H1 (cell line): ENCODE results near the gene ALDH4A1. TPM values are rescaled to one million over a fixed set of nuclear protein-coding genes. Genes with fewer than 3 reads are reported as not detected.

Experiments used
- CTCF ChIA-PET: fragments of 300-600 bp; sonication (Branson Sonifier 250); formaldehyde crosslinking; loops from one replicate; lab custom pipeline; 2021; ENCODE audit not compliant: partially characterized antibody; lab: Charles Lee
- POLR2A ChIA-PET: fragments of 300-600 bp; sonication (Branson Sonifier 250); formaldehyde crosslinking; loops from one replicate; lab custom pipeline; 2021; ENCODE audit warnings: inconsistent platforms; ENCODE audit not compliant: partially characterized antibody; lab: Charles Lee
- DNase-seq, 2 experiments: peaks; one replicate each; pipeline versions ENCODE4 v3.0.0 to v3.0.0-alpha.2; 2010 to 2022; ENCODE audit warnings: low spot score in 2 of 2, low read depth in 1 of 2, mixed read lengths in 1 of 2
- FAIRE-seq: peaks from 2 replicates; lab custom pipeline; 2011; peaks lifted over from hg19 to GRCh38; lab: Jason Lieb, UNC
- H2AFZ ChIP-seq: 2 replicates; pipeline ENCODE4 v1.8.1; 2012; ENCODE audit warnings: low read length, inconsistent platforms
- H2AK5ac ChIP-seq: 2 replicates; pipeline ENCODE4 v1.6.1; 2013; ENCODE audit warnings: low read depth, low read length
- H2BK120ac ChIP-seq: replicated peaks from 2 replicates; pipeline ENCODE3; 2013; ENCODE audit warnings: low read depth, low read length, inconsistent platforms
- H2BK12ac ChIP-seq: 2 replicates; pipeline ENCODE4 v1.6.1; 2013; ENCODE audit warnings: low read depth, low read length
- H2BK15ac ChIP-seq: 2 replicates; pipeline ENCODE4 v1.6.1; 2013; ENCODE audit warnings: low read length
- H2BK20ac ChIP-seq: 2 replicates; pipeline ENCODE4 v1.6.1; 2013; ENCODE audit warnings: low read length
- H2BK5ac ChIP-seq: 2 replicates; pipeline ENCODE4 v1.6.1; 2013; ENCODE audit warnings: low read depth, low read length
- H3K14ac ChIP-seq: 2 replicates; pipeline ENCODE4 v1.6.1; 2013; ENCODE audit warnings: inconsistent platforms; ENCODE audit not compliant: insufficient read length
- H3K18ac ChIP-seq: 2 replicates; pipeline ENCODE4 v1.6.1; 2013; ENCODE audit warnings: low read length; ENCODE audit errors: extremely low read depth
- H3K23ac ChIP-seq: 2 replicates; pipeline ENCODE4 v1.6.1; 2013; ENCODE audit warnings: inconsistent platforms; ENCODE audit not compliant: insufficient read length
- H3K23me2 ChIP-seq: 2 replicates; pipeline ENCODE4 v1.6.1; 2013; ENCODE audit warnings: low read depth, low read length
- H3K27ac ChIP-seq: 2 replicates; pipeline ENCODE4 v1.6.1; 2011; ENCODE audit warnings: low read depth, low read length, inconsistent platforms
- H3K27me3 ChIP-seq, 4 experiments: replicated peaks in 1 of 4; 1 replicate in 1 of 4; 2 replicates in 3 of 4; pipeline versions ENCODE4 v1.6.1 to v1.8.1; 2011 to 2013; ENCODE audit warnings: low read length in 3 of 4, mild to moderate bottlenecking in 3 of 4, inconsistent platforms in 2 of 4, mixed read lengths in 2 of 4, moderate library complexity in 1 of 4; ENCODE audit not compliant: control insufficient read depth in 3 of 4, insufficient read depth in 3 of 4; ENCODE audit errors: extremely low read depth in 1 of 4
- H3K36me3 ChIP-seq, 4 experiments: 2 replicates each; pipeline versions ENCODE4 v1.6.1 to v1.8.1; 2011 to 2013; ENCODE audit warnings: mild to moderate bottlenecking in 4 of 4, low read length in 3 of 4, moderate library complexity in 2 of 4, control low read depth in 1 of 4, inconsistent platforms in 1 of 4; ENCODE audit not compliant: insufficient read depth in 4 of 4, control insufficient read depth in 2 of 4
- H3K4ac ChIP-seq: replicated peaks from 2 replicates; pipeline ENCODE3; 2013; ENCODE audit warnings: low read length, low read depth, mixed read lengths, inconsistent platforms; ENCODE audit not compliant: insufficient read length
- H3K4me1 ChIP-seq, 4 experiments: replicated peaks in 1 of 4; 1 replicate in 1 of 4; 2 replicates in 3 of 4; pipeline versions ENCODE4 v1.6.1 to v1.8.1; 2011 to 2013; ENCODE audit warnings: low read length in 3 of 4, inconsistent platforms in 2 of 4, mixed read lengths in 1 of 4; ENCODE audit not compliant: insufficient read depth in 4 of 4, control insufficient read depth in 3 of 4
- H3K4me2 ChIP-seq, 2 experiments: 2 replicates each; pipeline versions ENCODE4 v1.6.1 to v1.8.1; 2011 to 2013; ENCODE audit warnings: low read depth in 2 of 2, low read length in 2 of 2, control low read depth in 1 of 2, inconsistent platforms in 1 of 2, mild to moderate bottlenecking in 1 of 2; ENCODE audit not compliant: insufficient read depth in 1 of 2
- H3K4me3 ChIP-seq, 4 experiments: fragments of 200-600, 300-600 bp in 1 of 4; sonication (generic), shearing (Covaris generic), sonication (Bioruptor Twin) in 1 of 4; 2 replicates each; pipeline versions ENCODE4 v1.5.1 to v1.8.1; 2011 to 2016; ENCODE audit warnings: low read length in 4 of 4, low read depth in 3 of 4, control low read depth in 2 of 4, inconsistent platforms in 2 of 4, mild to moderate bottlenecking in 2 of 4, mixed read lengths in 1 of 4, moderate library complexity in 1 of 4; ENCODE audit not compliant: insufficient read depth in 2 of 4; ENCODE audit errors: extremely low read depth in 1 of 4
- H3K56ac ChIP-seq: replicated peaks from 2 replicates; pipeline ENCODE3; 2013; ENCODE audit warnings: low read depth, mild to moderate bottlenecking, mixed read lengths, low read length, inconsistent platforms; ENCODE audit not compliant: insufficient read length
- H3K79me1 ChIP-seq: 2 replicates; pipeline ENCODE4 v1.6.1; 2013; ENCODE audit warnings: low read depth, low read length, control low read depth
- H3K79me2 ChIP-seq, 2 experiments: 2 replicates each; pipeline versions ENCODE4 v1.6.1 to v1.8.1; 2012 to 2013; ENCODE audit warnings: low read length in 2 of 2, mild to moderate bottlenecking in 2 of 2, inconsistent platforms in 1 of 2; ENCODE audit not compliant: insufficient read depth in 2 of 2, control insufficient read depth in 1 of 2
- H3K9ac ChIP-seq, 4 experiments: replicated peaks in 1 of 4; 1 replicate in 1 of 4; 2 replicates in 3 of 4; pipeline versions ENCODE4 v1.6.1 to v1.8.1; 2011 to 2013; ENCODE audit warnings: low read depth in 3 of 4, low read length in 3 of 4, control low read depth in 2 of 4, mild to moderate bottlenecking in 2 of 4, moderate library complexity in 2 of 4, inconsistent platforms in 1 of 4; ENCODE audit errors: extremely low read depth in 1 of 4
- H3K9me3 ChIP-seq, 2 experiments: 2 replicates each; pipeline versions ENCODE4 v1.6.1 to v1.8.1; 2012 to 2013; ENCODE audit warnings: mild to moderate bottlenecking in 2 of 2, moderate library complexity in 2 of 2, control low read depth in 1 of 2, inconsistent platforms in 1 of 2, low read depth in 1 of 2, low read length in 1 of 2, mixed read lengths in 1 of 2; ENCODE audit not compliant: insufficient read depth in 2 of 2
- H4K20me1 ChIP-seq, 2 experiments: replicated peaks in 1 of 2; 2 replicates each; pipeline versions ENCODE3 to v1.8.1; 2011 to 2013; ENCODE audit warnings: inconsistent platforms in 2 of 2, low read length in 2 of 2, mild to moderate bottlenecking in 1 of 2; ENCODE audit not compliant: insufficient read depth in 2 of 2, control insufficient read depth in 1 of 2
- H4K5ac ChIP-seq: 2 replicates; pipeline ENCODE4 v1.6.1; 2013; ENCODE audit warnings: low read length, low read depth, mixed read lengths, inconsistent platforms; ENCODE audit not compliant: insufficient read length
- H4K8ac ChIP-seq: 2 replicates; pipeline ENCODE4 v1.8.0; 2013; ENCODE audit warnings: mild to moderate bottlenecking, moderate library complexity, low read length, inconsistent platforms; ENCODE audit not compliant: insufficient read depth; ENCODE audit errors: extremely low read depth
- H4K91ac ChIP-seq: replicated peaks from 2 replicates; pipeline ENCODE3; 2013; ENCODE audit warnings: low read length, mixed read lengths, inconsistent platforms; ENCODE audit not compliant: insufficient read length
- ASH2L ChIP-seq: fragments of 200-600, 300-600 bp; sonication (generic); IDR thresholded peaks from one replicate; pipeline ENCODE4 v1.7.1; 2017; ENCODE audit warnings: low read length
- ATF3 ChIP-seq: IDR thresholded peaks from 2 replicates; pipeline ENCODE4 v1.6.1; 2011; ENCODE audit warnings: low read depth, mild to moderate bottlenecking, low read length; ENCODE audit not compliant: insufficient read depth
- JUN ChIP-seq: IDR thresholded peaks from 2 replicates; pipeline ENCODE4 v1.6.1; 2011; ENCODE audit warnings: low read depth, mild to moderate bottlenecking, improper control_type of control experiment, low read length
- KDM5A ChIP-seq: fragments of 200-600 bp; IDR thresholded peaks from 2 replicates; pipeline ENCODE4 v1.7.1; 2012; ENCODE audit warnings: mild to moderate bottlenecking, low read length, inconsistent platforms, mixed read lengths
- SUZ12 ChIP-seq: fragments of 200-600 bp; sonication (generic); IDR thresholded peaks from 2 replicates; pipeline ENCODE4 v1.6.1; 2012; ENCODE audit warnings: mild to moderate bottlenecking, inconsistent platforms, low read length, moderate library complexity, mixed read lengths
- TEAD4 ChIP-seq: IDR thresholded peaks from 2 replicates; pipeline ENCODE4 v1.6.1; 2012; ENCODE audit warnings: low read depth, low read length, inconsistent platforms, mixed read lengths
- YY1 ChIP-seq: IDR thresholded peaks from 2 replicates; pipeline ENCODE4 v1.6.1; 2011; ENCODE audit warnings: low read depth, mild to moderate bottlenecking, low read length
- WGBS, 2 experiments: shearing (Covaris generic) in 1 of 2; methylation state at CpG; one replicate each; pipeline versions ENCODE4 v1.1.6 to v1.1.7; 2013 to 2015; ENCODE audit warnings: low lambda C conversion rate in 2 of 2, mixed read lengths in 2 of 2, inconsistent platforms in 1 of 2, low coverage in 1 of 2, missing lambda C conversion rate in 1 of 2; ENCODE audit not compliant: insufficient replicate concordance in 2 of 2, insufficient coverage in 1 of 2, insufficient read length in 1 of 2; ENCODE audit errors: extremely low coverage in 1 of 2, missing lambda C conversion rate in 1 of 2; 5-methylcytosine and 5-hydroxymethylcytosine counted together
- polyA plus RNA-seq, 7 experiments: library from polyadenylated mRNA; depleted of rRNA in 3 of 7; stranded (reverse) in 5 of 7; unstranded in 2 of 7; fragments of >200 nt in 5 of 7; fragments of 200-250 nt in 2 of 7; gene quantifications; 1 replicate in 5 of 7; 2 replicates in 1 of 7; 4 replicates in 1 of 7; pipeline versions ENCODE4 v1.2.1 to v1.2.3, GENCODE V29; 2011 to 2013; ENCODE audit warnings: missing spikeins in 2 of 7, mixed read lengths in 2 of 7
- total RNA-seq: library from RNA; stranded (reverse); fragmentation: NEBNext Ultra II Directional; extraction: Animal tissue kit (Norgen Biotek cat#: 25700); gene quantifications from 2 replicates; pipeline ENCODE4 v1.2.1, GENCODE V29; 2021
- TF ChIP-seq, protein P1 (sequence below): IDR thresholded peaks from 2 replicates; pipeline ENCODE4 v1.6.1; 2011; ENCODE audit warnings: low read length, improper control_type of control experiment
- TF ChIP-seq, protein P2 (sequence below): IDR thresholded peaks from 2 replicates; pipeline ENCODE4 v1.6.1; 2012; ENCODE audit warnings: inconsistent platforms
- TF ChIP-seq, protein P3 (sequence below): IDR thresholded peaks from 2 replicates; pipeline ENCODE4 v1.6.1; 2012; ENCODE audit warnings: low read length, inconsistent platforms

Gene ALDH4A1
- total and polyA plus RNA-seq, 2 of the 8 experiments (the other 6 are each of a cell fraction or from before 2014, with no cell fraction given), result 30.3 to 35.9 TPM

DNA sequence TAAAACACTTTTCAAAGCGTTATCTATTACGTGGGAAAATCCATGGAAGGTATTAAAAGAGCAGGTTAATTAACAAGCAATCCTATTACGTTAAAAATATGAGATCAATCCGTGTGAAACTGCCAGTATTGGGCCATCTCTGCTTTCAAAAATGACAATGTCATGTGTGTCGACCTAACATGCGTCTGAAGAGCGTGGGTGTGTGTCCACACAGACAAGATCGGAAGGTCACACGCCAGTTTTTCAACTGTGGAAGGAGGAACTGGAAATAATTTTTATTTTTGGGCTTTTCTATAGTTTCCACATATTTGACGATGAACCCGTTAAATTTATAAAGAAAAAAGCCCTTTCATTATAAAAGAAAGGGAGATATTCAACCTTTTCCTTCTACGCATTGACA lies 17.6 kb upstream of the ALDH4A1 start:
- ChIA-PET CTCF (interaction anchor here (1.0 to 7.0 kb wide), 2 partner anchors 12 to 74 kb away, joined by 3 to 46 read pairs; no protein-coding TSS in a partner anchor), POLR2A (no interaction called here)
- TF ChIP-seq, protein P1, sequence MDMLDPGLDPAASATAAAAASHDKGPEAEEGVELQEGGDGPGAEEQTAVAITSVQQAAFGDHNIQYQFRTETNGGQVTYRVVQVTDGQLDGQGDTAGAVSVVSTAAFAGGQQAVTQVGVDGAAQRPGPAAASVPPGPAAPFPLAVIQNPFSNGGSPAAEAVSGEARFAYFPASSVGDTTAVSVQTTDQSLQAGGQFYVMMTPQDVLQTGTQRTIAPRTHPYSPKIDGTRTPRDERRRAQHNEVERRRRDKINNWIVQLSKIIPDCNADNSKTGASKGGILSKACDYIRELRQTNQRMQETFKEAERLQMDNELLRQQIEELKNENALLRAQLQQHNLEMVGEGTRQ, result no peak
- TF ChIP-seq JUN, result no peak
- no peak for TF ChIP-seq YY1
- TF ChIP-seq SUZ12, result no peak
- TF ChIP-seq, protein P2, sequence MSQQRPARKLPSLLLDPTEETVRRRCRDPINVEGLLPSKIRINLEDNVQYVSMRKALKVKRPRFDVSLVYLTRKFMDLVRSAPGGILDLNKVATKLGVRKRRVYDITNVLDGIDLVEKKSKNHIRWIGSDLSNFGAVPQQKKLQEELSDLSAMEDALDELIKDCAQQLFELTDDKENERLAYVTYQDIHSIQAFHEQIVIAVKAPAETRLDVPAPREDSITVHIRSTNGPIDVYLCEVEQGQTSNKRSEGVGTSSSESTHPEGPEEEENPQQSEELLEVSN, result no peak
- TF ChIP-seq TEAD4, result no peak
- no peak for TF ChIP-seq KDM5A
- TF ChIP-seq ASH2L, result no peak
- TF ChIP-seq ATF3, result no peak
- TF ChIP-seq, protein P3, sequence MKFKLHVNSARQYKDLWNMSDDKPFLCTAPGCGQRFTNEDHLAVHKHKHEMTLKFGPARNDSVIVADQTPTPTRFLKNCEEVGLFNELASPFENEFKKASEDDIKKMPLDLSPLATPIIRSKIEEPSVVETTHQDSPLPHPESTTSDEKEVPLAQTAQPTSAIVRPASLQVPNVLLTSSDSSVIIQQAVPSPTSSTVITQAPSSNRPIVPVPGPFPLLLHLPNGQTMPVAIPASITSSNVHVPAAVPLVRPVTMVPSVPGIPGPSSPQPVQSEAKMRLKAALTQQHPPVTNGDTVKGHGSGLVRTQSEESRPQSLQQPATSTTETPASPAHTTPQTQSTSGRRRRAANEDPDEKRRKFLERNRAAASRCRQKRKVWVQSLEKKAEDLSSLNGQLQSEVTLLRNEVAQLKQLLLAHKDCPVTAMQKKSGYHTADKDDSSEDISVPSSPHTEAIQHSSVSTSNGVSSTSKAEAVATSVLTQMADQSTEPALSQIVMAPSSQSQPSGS, result no peak

More for the DNA sequence above, 17.6 kb upstream of the ALDH4A1 start:
- 87% methylated on average over 12 of the region's 12 CpGs; no CpG with 5 or more reads in 1 of the 2 experiments for WGBS, 2 experiments
- Histone ChIP-seq H3K4me2 (no peak overlapping the region), H3K79me2 (no peaks in the 10 kb centered on the region), H3K18ac (no peak overlapping the region), H4K91ac (no peak overlapping the region), H3K56ac (no peak overlapping the region), H3K9me3 (no peaks in the 10 kb centered on the region), H2BK12ac (no peak overlapping the region), H4K20me1 (no peaks in the 10 kb centered on the region), H2AK5ac (no peak overlapping the region), H2BK15ac (no peak overlapping the region), H2BK120ac (no peak overlapping the region), H3K27me3 (no peaks in the 10 kb centered on the region), H3K36me3 (no peaks in the 10 kb centered on the region), H4K5ac (no peak overlapping the region), H3K14ac (no peak overlapping the region), H3K9ac (no peak overlapping the region), H3K79me1 (0 out of 2 replicates have a peak, but pooled peaks cover 3% of the 10 kb centered on the region), H2BK5ac (no peak overlapping the region), H3K23me2 (0 out of 2 replicates have a peak, but pooled peaks cover under 1% of the 10 kb centered on the region), H3K4me3 (no peak overlapping the region), H3K4ac (no peak overlapping the region), H3K27ac (no peak overlapping the region), H2AFZ (no peak overlapping the region), H3K23ac (no peak overlapping the region), H3K4me1 (peaks cover 0 to 12% (median 8%) of the 10 kb centered on the region in 4 experiments; a peak in 6 of 7 replicates), H2BK20ac (no peak overlapping the region), H4K8ac (no peak overlapping the region)
- DNase-seq (no peak), FAIRE-seq (no peak)
